Measurements from ENCODE around the gene PTPRH. TPM values are rescaled to one million over a fixed set of nuclear protein-coding genes. Genes with fewer than 3 reads are reported as not detected.

PTPRH gene
- total RNA-seq, 4 donors from 2014 or later, result 0.54 to 4.0 (median 1.4) TPM

DNA sequence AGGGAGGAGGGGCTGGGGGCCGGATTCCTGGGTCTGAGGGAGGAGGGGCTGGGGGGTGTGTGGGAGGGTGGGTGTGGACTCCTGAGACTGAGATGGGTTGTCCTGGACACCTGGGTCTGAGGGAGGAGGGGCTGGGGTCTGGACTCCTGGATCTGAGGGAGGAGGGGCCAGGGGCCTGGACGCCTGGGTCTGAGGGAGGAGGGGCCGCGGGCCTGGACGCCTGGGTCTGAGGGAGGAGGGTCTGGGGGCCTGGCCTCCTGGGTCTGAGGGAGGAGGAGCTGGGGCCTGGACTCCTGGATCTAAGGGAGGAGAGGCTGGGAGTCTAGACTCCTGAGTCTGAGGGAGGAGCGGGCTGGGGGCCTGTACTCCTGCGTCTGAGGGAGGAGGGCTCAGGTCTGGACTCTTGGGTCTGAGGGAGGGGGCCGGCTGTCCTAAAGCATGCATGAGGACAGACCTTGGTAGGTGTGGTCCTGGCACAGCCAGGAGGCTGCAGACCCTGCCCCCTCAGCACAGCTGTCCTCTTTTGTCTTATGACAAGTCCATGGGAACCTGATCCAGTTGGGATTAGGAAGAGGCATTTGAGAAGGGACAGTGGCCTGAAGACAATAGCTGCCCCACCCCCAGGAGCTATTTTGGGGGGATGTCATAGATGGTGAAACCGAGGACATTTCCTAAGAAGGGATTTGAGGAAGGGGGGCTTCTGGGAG is 61.6 kb downstream of the PTPRH start:
- Histone ChIP-seq H3K27me3 (peaks cover 100% of the 10 kb centered on the region), H3K27ac (no peak overlapping the region), H3K4me1 (peaks cover 0 to 16% (median 5%) of the 10 kb centered on the region in 3 donors), H3K4me3 (no peak overlapping the region), H3K36me3 (no peaks in the 10 kb centered on the region), H3K9me3 (no peaks in the 10 kb centered on the region)
- no peak for ATAC-seq
- 22 to 40% methylated on average over 1 of the region's 9 CpGs for WGBS, 2 donors (ENCODE audit: low coverage in 1 of 2)
- TF ChIP-seq, protein P1, sequence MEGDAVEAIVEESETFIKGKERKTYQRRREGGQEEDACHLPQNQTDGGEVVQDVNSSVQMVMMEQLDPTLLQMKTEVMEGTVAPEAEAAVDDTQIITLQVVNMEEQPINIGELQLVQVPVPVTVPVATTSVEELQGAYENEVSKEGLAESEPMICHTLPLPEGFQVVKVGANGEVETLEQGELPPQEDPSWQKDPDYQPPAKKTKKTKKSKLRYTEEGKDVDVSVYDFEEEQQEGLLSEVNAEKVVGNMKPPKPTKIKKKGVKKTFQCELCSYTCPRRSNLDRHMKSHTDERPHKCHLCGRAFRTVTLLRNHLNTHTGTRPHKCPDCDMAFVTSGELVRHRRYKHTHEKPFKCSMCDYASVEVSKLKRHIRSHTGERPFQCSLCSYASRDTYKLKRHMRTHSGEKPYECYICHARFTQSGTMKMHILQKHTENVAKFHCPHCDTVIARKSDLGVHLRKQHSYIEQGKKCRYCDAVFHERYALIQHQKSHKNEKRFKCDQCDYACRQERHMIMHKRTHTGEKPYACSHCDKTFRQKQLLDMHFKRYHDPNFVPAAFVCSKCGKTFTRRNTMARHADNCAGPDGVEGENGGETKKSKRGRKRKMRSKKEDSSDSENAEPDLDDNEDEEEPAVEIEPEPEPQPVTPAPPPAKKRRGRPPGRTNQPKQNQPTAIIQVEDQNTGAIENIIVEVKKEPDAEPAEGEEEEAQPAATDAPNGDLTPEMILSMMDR (IDR thresholded peaks at IDR 0.05), result no peak
- TF ChIP-seq EP300 (IDR thresholded peaks at IDR 0.05) (no peak), POLR2A (IDR thresholded peaks at IDR 0.05) (no peak), POLR2AphosphoS5 (IDR thresholded peaks at IDR 0.05) (no peak)

DNA sequence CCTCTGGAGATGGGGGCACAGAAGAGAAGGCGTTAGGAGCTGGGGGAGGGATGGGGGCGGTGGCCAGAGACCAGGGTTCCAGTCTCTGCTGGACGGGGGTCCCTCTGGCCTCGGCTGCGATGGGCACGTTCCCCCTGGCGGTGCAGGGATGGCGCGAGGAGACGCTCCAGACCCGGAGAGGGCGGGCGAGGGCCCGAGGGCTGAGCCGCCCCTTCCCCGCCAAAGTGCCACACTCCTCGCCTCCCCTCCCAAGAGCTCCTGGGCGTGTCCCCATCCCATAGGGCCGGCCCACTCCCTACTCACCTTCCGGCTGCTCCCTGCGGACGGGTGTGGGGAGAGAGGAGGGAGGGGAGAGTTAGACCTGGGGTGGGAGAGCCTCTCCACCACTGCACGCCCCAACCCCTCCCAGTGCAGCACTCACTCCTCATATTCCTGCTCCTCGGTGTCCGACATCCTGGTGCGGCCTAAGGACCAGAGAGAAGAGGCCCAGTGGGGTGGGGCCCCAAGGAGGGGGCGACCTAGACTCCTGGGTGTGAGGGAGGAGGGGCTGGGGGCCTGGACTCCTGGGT is 62.5 kb downstream of the PTPRH start:
- TF ChIP-seq, protein P1 (IDR thresholded peaks at IDR 0.05), result no peak
- TF ChIP-seq EP300 (IDR thresholded peaks at IDR 0.05) (no peak), POLR2A (IDR thresholded peaks at IDR 0.05) (no peak), POLR2AphosphoS5 (IDR thresholded peaks at IDR 0.05) (no peak)
- peaks cover 0 to 16% (median 5%) of the 10 kb centered on the region in 3 donors for H3K4me1 ChIP-seq
- no peaks in the 10 kb centered on the region for H3K9me3 ChIP-seq
- no peak overlapping the region for H3K4me3 ChIP-seq
- H3K27ac ChIP-seq, result no peak overlapping the region
- WGBS, 2 donors (ENCODE audit: low coverage in 1 of 2), result no CpG with 5 or more reads among the region's 27 CpGs
- peaks cover 100% of the 10 kb centered on the region for H3K27me3 ChIP-seq
- no peak for ATAC-seq
- no peaks in the 10 kb centered on the region for H3K36me3 ChIP-seq

DNA sequence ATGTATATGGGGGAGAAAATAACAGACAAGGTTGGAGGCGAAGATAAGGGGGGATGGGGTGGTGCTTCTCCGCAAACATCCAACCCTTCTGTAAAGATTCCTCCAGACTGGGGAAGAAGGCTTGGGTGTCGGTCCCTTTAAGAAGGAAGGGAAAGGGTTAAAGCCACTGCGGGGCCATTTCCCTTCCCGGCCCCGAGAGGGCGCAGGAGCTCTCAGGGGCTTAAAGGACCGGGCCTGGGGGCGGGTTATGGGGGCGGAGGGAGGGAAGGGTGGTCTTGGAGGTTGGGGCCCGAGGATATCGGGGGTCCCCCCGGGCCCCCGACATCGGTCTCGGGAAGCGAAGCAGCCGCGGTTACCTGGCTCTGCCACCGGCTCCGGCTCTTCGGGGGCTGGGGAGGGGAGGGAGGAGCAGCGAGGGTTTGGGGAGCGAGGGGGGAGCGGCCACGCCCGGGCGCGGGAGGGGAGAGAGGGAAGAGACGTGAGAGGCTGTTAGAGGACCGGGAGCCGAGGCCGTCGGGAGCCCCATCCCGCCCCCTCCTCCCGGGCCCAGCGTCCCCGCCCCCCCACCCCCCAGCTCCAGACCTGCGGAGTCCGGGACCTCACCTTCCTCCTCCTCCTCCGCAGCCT is 63.1 kb downstream of the PTPRH start:
- Histone ChIP-seq H3K27me3 (peaks cover 100% of the 10 kb centered on the region), H3K4me3 (no peak overlapping the region), H3K36me3 (no peaks in the 10 kb centered on the region), H3K4me1 (peaks cover 0 to 20% (median 5%) of the 10 kb centered on the region in 3 donors), H3K27ac (no peak overlapping the region), H3K9me3 (no peaks in the 10 kb centered on the region)
- ATAC-seq, result no peak
- 0% methylated on average over 3 of the region's 41 CpGs; no CpG with 5 or more reads in 1 of the 2 donors for WGBS, 2 donors (ENCODE audit: low coverage in 1 of 2)
- TF ChIP-seq POLR2AphosphoS5 (IDR thresholded peaks at IDR 0.05) (no peak), EP300 (IDR thresholded peaks at IDR 0.05) (no peak), POLR2A (IDR thresholded peaks at IDR 0.05) (no peak)
- TF ChIP-seq, protein P1 (IDR thresholded peaks at IDR 0.05), result no peak

DNA sequence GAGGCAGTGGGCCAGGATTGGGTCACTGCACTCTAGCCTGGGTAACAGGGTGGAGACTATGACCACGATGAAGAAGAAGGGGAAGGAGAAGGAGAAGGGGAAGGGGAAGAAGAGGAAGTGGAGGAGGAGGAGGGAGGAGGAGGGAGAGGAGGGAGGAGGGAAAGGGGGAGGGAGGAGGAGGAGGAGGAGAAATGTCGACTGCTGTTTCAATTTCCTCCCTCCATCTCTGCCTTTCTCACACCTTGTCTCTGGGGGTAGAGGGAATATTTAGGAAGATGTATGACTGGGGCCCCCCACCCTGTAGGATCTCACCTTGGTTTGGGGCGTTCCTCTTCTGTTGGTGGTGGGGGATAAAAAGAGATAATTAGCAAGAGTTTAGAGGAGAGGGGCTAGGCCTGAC is 64.1 kb downstream of the PTPRH start:
- peaks cover 0 to 24% (median 5%) of the 10 kb centered on the region in 3 donors for H3K4me1 ChIP-seq
- ATAC-seq, result no peak
- H3K27ac ChIP-seq, result no peak overlapping the region
- 29% methylated on average over 2 to 3 of the region's 3 CpGs for WGBS, 2 donors (ENCODE audit: low coverage in 1 of 2)
- peaks cover 100% of the 10 kb centered on the region for H3K27me3 ChIP-seq
- no peak for TF ChIP-seq EP300 (IDR thresholded peaks at IDR 0.05)
- TF ChIP-seq, protein P1 (IDR thresholded peaks at IDR 0.05), result no peak
- no peaks in the 10 kb centered on the region for H3K9me3 ChIP-seq
- H3K36me3 ChIP-seq, result no peaks in the 10 kb centered on the region
- no peak overlapping the region for H3K4me3 ChIP-seq

Data from gastroesophageal sphincter (tissue), 4 donors.